Islet of Langerhans (tissue), 1 donor: ENCODE data around the gene WAPL.
A peak's percentile ranks its signal among the peaks of the same experiment; 100 is the strongest.

ENCODE experiments used
- FAIRE-seq: peaks from one replicate; lab custom pipeline; 2011; peaks lifted over from hg19 to GRCh38; lab: Jason Lieb, UNC

The WAPL gene

GRCh38 chr10:86524225-86524962, 2.8 kb upstream of the WAPL start:
- no peak for FAIRE-seq

GRCh38 chr10:86523348-86523747, 1.8 kb upstream of the WAPL start:
- no peak for FAIRE-seq

GRCh38 chr10:86522510-86522855, 891 bp upstream of the WAPL start:
- no peak for FAIRE-seq

GRCh38 chr10:86520871-86521677, 518 bp downstream of the WAPL start:
- FAIRE-seq: no peak

GRCh38 chr10:86518781-86519180, 2.8 kb downstream of the WAPL start:
- no peak for FAIRE-seq

- FAIRE-seq: no peak
Observed at GRCh38 chr10:86512137-86512536, 9.5 kb downstream of the WAPL start.

- no peak for FAIRE-seq
Observed at GRCh38 chr10:86511027-86511865, 10.3 kb downstream of the WAPL start.

- no peak for FAIRE-seq
Observed at GRCh38 chr10:86509145-86509544, 12.4 kb downstream of the WAPL start.

GRCh38 chr10:86508217-86508616, 13.4 kb downstream of the WAPL start:
- FAIRE-seq: no peak

GRCh38 chr10:86506499-86506898, 15.1 kb downstream of the WAPL start:
- no peak for FAIRE-seq

- FAIRE-seq: no peak
Observed at GRCh38 chr10:86506062-86506461, 15.5 kb downstream of the WAPL start.

- no peak for FAIRE-seq
Observed at GRCh38 chr10:86504510-86504909, 17.1 kb downstream of the WAPL start.

GRCh38 chr10:86500846-86501245, 20.7 kb downstream of the WAPL start:
- FAIRE-seq: no peak

- FAIRE-seq: no peak
Observed at GRCh38 chr10:86498598-86498997, 23.0 kb downstream of the WAPL start.

- FAIRE-seq: peak; percentile 56
Observed at GRCh38 chr10:86497621-86498020, 24.0 kb downstream of the WAPL start.

- FAIRE-seq: no peak
Observed at GRCh38 chr10:86489960-86490612, 31.5 kb downstream of the WAPL start.

GRCh38 chr10:86489071-86489810, 32.4 kb downstream of the WAPL start:
- no peak for FAIRE-seq

GRCh38 chr10:86486856-86487255, 34.7 kb downstream of the WAPL start:
- no peak for FAIRE-seq

GRCh38 chr10:86483664-86484063, 37.9 kb downstream of the WAPL start:
- no peak for FAIRE-seq

- no peak for FAIRE-seq
Observed at GRCh38 chr10:86481761-86482160, 39.8 kb downstream of the WAPL start.

- no peak for FAIRE-seq
Observed at GRCh38 chr10:86480571-86480970, 41.0 kb downstream of the WAPL start.

GRCh38 chr10:86472061-86472460, 49.5 kb downstream of the WAPL start:
- FAIRE-seq: no peak
